A549 treated with GW870086 at 1 μM for 4 hours (cell line): ENCODE data around the gene HTRA2. TPM values are rescaled to one million over a fixed set of nuclear protein-coding genes. Genes with fewer than 3 reads are reported as not detected.

Experiments
- total RNA-seq: library from RNA; stranded (reverse); fragments of 200-300 nt; extraction: Qiagen RNA extraction; gene quantifications from 5 replicates; pipeline ENCODE4 v1.2.3, GENCODE V29; 2022; ENCODE audit warnings: low read depth

The HTRA2 gene
- 31.9 to 41.6 TPM (median 37.7 TPM) in 5 replicates for total RNA-seq

DNA sequence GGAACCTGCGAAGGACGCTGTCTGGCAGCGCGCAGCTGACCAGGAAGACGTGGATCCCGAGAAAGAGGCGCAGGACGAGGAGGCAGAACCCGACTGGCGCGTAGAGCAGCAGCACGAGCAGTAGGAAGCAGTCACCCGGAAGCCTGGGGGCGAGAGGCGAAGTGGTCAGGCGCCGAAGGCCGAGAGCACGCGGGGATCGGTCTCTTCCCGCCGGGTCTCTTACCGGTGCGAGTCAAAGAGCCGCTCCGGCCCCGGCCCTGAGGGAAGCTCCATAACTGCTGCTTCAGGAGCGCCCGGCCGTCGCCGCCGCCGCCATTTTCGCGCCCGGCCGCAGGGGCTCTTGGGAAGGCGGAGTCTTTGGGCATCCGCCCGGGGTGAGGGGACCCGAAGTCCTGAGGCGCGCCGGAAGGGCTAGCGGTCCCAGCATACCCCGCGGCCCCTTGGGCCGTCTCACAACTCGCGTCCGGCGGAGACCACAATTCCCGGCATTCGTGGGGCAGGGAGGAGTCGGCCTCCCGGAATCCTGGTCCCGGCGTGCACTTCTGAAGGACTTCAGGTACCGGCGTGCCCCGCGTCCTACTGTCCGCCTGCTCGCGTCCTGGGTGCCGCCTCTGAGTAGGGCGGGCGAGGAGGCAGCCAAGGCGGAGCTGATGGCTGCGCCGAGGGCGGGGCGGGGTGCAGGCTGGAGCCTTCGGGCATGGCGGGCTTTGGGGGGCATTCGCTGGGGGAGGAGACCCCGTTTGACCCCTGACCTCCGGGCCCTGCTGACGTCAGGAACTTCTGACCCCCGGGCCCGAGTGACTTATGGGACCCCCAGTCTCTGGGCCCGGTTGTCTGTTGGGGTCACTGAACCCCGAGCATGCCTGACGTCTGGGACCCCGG is at the start of gene HTRA2, which contains the start of gene AUP1:
HTRA2 (plus strand) TSS at position 577 of the 882 bp plus-strand sequence; CDS start at position 651, 74 bp downstream.
AUP1 (minus strand) TSS at position 350 of the 882 bp plus-strand sequence; CDS start at position 273, 77 bp downstream.

DNA sequence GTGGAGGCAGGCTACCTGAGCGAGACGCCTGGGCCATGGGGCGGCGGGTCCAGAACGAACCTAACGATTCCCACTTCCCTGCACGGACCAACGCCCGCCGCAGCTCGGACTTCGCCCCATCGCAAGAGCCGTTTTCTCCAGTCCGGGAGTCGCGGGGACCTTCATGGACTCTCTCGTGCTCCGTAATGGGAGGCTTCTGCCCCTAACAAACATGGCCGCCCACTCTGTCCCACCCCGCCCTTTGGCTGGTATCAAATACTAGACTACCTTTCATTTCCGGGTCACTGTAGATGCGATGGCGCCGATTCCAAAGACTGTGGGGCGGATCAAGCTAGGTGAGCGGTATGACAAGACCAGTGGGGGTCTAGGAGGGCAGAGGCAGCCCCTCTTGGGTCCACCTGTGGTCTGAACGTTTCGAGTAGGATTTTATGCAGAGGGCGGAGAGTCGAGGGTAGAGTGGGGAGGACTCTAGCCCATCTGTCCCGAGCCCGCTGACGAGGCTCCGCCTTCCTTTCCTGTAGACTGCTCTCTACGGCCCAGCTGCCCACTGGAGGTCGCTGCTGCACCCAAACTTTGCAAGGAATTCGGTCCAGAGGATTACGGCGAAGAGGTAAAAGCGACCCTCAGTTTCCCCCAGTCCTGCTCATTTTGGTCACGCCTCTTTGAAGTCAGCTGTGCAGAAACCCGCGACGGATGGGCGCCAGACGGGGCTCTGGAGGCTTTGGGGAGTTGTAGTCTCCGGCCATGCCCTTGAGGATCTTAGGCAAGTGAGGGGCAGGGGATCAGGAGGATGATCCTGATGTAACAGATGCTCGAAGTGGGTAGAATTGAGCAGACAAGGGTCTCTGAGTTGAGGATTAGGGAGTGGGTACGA is 46.7 kb upstream of the HTRA2 start, which contains the start of the genes CCDC142 and TTC31:
CCDC142 (minus strand) TSS at position 198 of the 874 bp plus-strand sequence; CDS start at position 37, 161 bp downstream.
TTC31 (plus strand) TSS at position 281 of the 874 bp plus-strand sequence; CDS start at position 296, 15 bp downstream.

GRCh38 chr2:74499267-74499939 is 30.3 kb upstream of the HTRA2 start, which contains the start of gene LBX2:
Gene LBX2, minus strand, starts transcription at chr2:74499603. Its CDS starts 66 bp downstream, at chr2:74499537.

GRCh38 chr2:74507145-74507925 is 22.4 kb upstream of the HTRA2 start, which contains the start of gene PCGF1:
Gene PCGF1, minus strand, starts transcription at chr2:74507695. Its CDS starts 27 bp downstream, at chr2:74507668.

DNA sequence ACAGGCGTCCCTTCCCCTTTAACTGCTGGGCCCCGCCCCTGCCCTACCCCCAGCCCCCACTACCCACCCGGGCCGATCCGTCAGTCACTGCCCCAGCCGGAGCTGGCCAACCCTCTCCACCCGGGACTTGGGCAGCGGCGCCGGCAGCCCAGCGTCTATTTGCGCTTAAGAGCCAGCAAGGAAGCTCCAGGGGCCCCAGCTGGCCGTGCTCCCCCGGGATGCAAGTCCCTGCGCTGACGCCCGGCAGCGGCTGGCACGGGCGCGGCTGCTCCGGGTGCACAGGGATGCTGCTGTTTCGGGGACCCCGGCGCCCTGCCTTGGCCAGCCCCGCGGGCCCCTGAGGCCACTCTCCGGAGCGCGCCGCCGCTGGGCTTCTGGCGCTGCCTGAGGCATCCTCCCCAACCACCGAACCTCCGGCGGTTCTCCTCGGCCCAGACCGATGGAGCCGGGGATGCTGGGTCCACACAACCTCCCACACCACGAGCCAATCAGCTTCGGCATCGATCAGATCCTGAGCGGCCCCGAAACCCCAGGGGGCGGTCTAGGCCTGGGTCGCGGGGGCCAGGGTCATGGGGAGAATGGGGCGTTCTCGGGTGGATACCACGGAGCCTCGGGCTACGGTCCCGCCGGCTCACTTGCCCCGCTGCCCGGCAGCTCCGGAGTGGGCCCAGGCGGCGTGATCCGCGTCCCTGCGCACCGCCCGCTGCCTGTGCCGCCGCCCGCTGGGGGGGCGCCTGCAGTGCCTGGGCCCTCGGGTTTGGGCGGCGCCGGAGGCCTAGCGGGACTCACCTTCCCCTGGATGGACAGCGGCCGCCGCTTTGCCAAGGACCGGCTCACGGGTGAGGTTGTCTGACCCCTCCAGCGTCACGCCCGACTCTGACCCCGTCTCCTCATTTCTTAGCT is 15.1 kb upstream of the HTRA2 start, which contains the start of gene TLX2:
TLX2 (plus strand) TSS at position 83 of the 903 bp plus-strand sequence; CDS start at position 440, 357 bp downstream.

DNA sequence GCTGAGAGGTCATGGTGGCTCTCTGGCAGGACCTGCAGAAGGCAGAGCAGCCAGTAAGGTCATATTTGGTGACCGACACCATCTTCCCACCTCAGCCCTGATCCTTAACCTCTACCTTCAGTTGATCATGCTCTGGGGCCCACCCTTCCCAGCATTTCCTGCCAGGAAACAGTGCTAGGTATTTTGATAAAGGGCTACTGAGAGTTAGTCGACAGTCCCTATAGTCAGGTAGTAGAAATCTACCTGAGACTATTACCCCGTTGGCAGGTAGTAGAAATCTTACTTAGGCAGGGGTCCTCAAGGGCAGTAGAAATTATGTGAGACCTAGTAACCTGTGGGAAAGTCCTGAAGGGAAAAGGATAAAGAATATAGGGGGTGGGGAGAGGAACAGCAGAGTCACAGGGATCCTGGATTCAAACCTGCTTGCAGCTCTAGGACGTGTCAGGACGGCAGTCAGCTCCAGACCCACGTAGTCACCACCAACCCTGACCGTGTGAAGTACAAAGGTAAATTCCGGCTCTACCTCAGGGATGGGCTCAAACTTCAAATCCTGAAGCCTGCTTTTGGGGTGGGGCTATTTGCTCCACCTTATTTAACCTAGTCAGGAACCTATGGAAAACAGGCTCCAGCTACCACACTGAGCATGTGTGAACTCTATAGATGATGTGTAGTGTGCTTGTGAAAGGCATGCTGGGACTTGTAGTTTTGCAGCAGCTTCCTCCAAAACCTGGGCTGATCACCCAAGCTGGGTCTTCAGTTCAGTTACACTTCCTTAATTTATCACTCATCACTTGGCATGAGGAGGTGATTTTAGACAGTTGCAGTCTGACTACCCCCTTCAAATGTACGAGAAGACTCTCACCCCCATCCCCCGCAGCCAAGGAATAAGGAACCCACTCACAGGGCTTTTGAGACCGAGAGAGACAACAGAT is 3.8 kb upstream of the HTRA2 start, which contains the start of gene DQX1:
DQX1 (minus strand) TSS at position 515 of the 932 bp plus-strand sequence; CDS start at position 13, 502 bp downstream.

GRCh38 chr2:74553892-74554819 is 24.4 kb downstream of the HTRA2 start, which contains the start of the genes DOK1 and LOXL3:
Gene DOK1, plus strand, starts transcription at chr2:74554720. Its CDS starts 35 bp downstream, at chr2:74554755.
Gene LOXL3, minus strand, starts transcription at chr2:74553942. Its CDS starts 1,308 bp downstream, at chr2:74552634.

Other genes with a start within 250 kb of the HTRA2 start
- gene SLC4A5, start 186.5 kb upstream of the HTRA2 start, total RNA-seq, result 0.11 to 0.47 TPM (median 0.20 TPM) in 5 replicates
- gene DCTN1, start 149.6 kb upstream of the HTRA2 start, total RNA-seq, result 107 to 153 TPM (median 145 TPM) in 5 replicates
- gene C2orf81, start 108.3 kb upstream of the HTRA2 start, total RNA-seq, result 2.2 to 4.1 TPM (median 3.2 TPM) in 5 replicates
- gene WDR54, start 108.2 kb upstream of the HTRA2 start, total RNA-seq, result 77.2 to 90.3 TPM (median 87.1 TPM) in 5 replicates
- 18.8 to 25.6 TPM (median 24.2 TPM) in 5 replicates for gene RTKN, start 88.0 kb upstream of the HTRA2 start, total RNA-seq
- gene INO80B, start 74.8 kb upstream of the HTRA2 start, total RNA-seq, result 35.2 to 52.1 TPM (median 48.0 TPM) in 5 replicates
- 46.5 to 84.4 TPM (median 78.3 TPM) in 5 replicates for gene WBP1, start 71.5 kb upstream of the HTRA2 start, total RNA-seq
- gene MOGS, start 64.6 kb upstream of the HTRA2 start, total RNA-seq, result 42.0 to 54.4 TPM (median 51.5 TPM) in 5 replicates
- 112 to 151 TPM (median 135 TPM) in 5 replicates for gene MRPL53, start 57.3 kb upstream of the HTRA2 start, total RNA-seq
- gene CCDC142, start 46.9 kb upstream of the HTRA2 start, total RNA-seq, result 11.7 to 14.4 TPM (median 13.1 TPM) in 5 replicates
- gene TTC31, start 46.9 kb upstream of the HTRA2 start, total RNA-seq, result 13.3 to 18.3 TPM (median 16.5 TPM) in 5 replicates
- gene LBX2, start 30.3 kb upstream of the HTRA2 start, total RNA-seq, result 1.8 to 4.3 TPM (median 3.0 TPM) in 5 replicates
- 29.9 to 37.9 TPM (median 34.5 TPM) in 5 replicates for gene PCGF1, start 22.2 kb upstream of the HTRA2 start, total RNA-seq
- 0.19 to 0.36 TPM (median 0.28 TPM) in 5 replicates for gene TLX2, start 15.5 kb upstream of the HTRA2 start, total RNA-seq
- gene DQX1, start 3.7 kb upstream of the HTRA2 start, total RNA-seq, result 0.05 to 0.42 TPM (median 0.08 TPM) in 4 of 5 replicates, not detected in the other
- 191 to 256 TPM (median 237 TPM) in 5 replicates for gene AUP1, start 227 bp upstream of the HTRA2 start, total RNA-seq
- gene LOXL3, start 24.0 kb downstream of the HTRA2 start, total RNA-seq, result 0.21 to 0.64 TPM (median 0.37 TPM) in 5 replicates
- gene DOK1, start 24.8 kb downstream of the HTRA2 start, total RNA-seq, result 3.6 to 5.5 TPM (median 4.1 TPM) in 5 replicates
- not detected in 5 replicates for gene M1AP, start 118.4 kb downstream of the HTRA2 start, total RNA-seq
- gene SEMA4F, start 124.3 kb downstream of the HTRA2 start, total RNA-seq, result 8.1 to 12.2 TPM (median 10.4 TPM) in 5 replicates